Aorta (tissue), 5 donors: ENCODE measurements around the gene MTUS2. TPM values are rescaled to one million over a fixed set of nuclear protein-coding genes. Genes with fewer than 3 reads are reported as not detected.

ENCODE experiments used
- ATAC-seq: fragments of 200-7000 bp; cut with Tn5 transposase; one replicate; pipeline ENCODE4 v1.9.1; 2022; ENCODE audit warnings: moderate library complexity; ENCODE audit not compliant: low FRiP score
- DNase-seq, 2 donors: peaks; one replicate each; pipeline ENCODE4 v3.0.0-alpha.2; 2020
- H3K27ac ChIP-seq, 2 donors: one replicate each; pipeline ENCODE4 v1.5.1; 2013; ENCODE audit warnings: low read length in 2 of 2, mild to moderate bottlenecking in 2 of 2, moderate library complexity in 2 of 2, control low read depth in 1 of 2, inconsistent platforms in 1 of 2, low read depth in 1 of 2
- H3K27me3 ChIP-seq, 2 donors: one replicate each; pipeline ENCODE4 v1.6.1; 2013; ENCODE audit warnings: control low read depth in 1 of 2, low read length in 1 of 2, mild to moderate bottlenecking in 1 of 2, moderate library complexity in 1 of 2; ENCODE audit not compliant: insufficient read depth in 2 of 2, control insufficient read depth in 1 of 2
- H3K36me3 ChIP-seq, 2 donors: one replicate each; pipeline ENCODE4 v1.6.1; 2013; ENCODE audit warnings: control low read depth in 1 of 2, low read length in 1 of 2, mild to moderate bottlenecking in 1 of 2; ENCODE audit not compliant: insufficient read depth in 2 of 2, control insufficient read depth in 1 of 2
- H3K4me1 ChIP-seq, 2 donors: one replicate each; pipeline ENCODE4 v1.6.1; 2013; ENCODE audit warnings: low read length in 2 of 2, control low read depth in 1 of 2, mild to moderate bottlenecking in 1 of 2, moderate library complexity in 1 of 2; ENCODE audit not compliant: insufficient read depth in 2 of 2, control insufficient read depth in 1 of 2
- H3K4me3 ChIP-seq, 2 donors: one replicate each; pipeline ENCODE4 v1.5.1; 2013; ENCODE audit warnings: low read length in 2 of 2, control low read depth in 1 of 2, mild to moderate bottlenecking in 1 of 2
- H3K9me3 ChIP-seq: one replicate; pipeline ENCODE4 v1.6.1; 2013; ENCODE audit warnings: mild to moderate bottlenecking, low read length; ENCODE audit not compliant: control insufficient read depth
- WGBS, 2 donors: extraction: QIAGEN DNeasy Blood & Tissue Kit; methylation state at CpG; one replicate each; pipeline ENCODE4 v1.1.7; 2013; 5-methylcytosine and 5-hydroxymethylcytosine counted together
- intact Hi-C, 2 donors: fragments of 100-400 bp; cut with DNase I; formaldehyde crosslinking; loops; one replicate each; pipeline versions ENCODE4 v1.14.2 to v1.15.0; 2022
- polyA plus RNA-seq, 2 donors: library from polyadenylated mRNA; stranded (reverse); fragments of 200-250 nt; gene quantifications; one replicate each; pipeline ENCODE4 v1.2.3, GENCODE V29; 2013
- total RNA-seq, 2 donors: library from RNA; stranded (reverse); fragmentation: NEBNext Ultra II Directional; extraction: Animal tissue kit (Norgen Biotek cat#: 25700); gene quantifications; one replicate each; pipeline ENCODE4 v1.2.1, GENCODE V29; 2021
- donor health status: healthy with polysubstance abuse.
- donor health status: Bipolar disorder and iron deficiency.
- donor health status: DM: no; HTN: no; CAD: no.
- donor health status: DM: no; HTN: no; CAD: no.
- donor health status: DM: yes; HTN: yes; CAD: no.

The MTUS2 gene
- total and polyA plus RNA-seq, 4 donors: 3.5 to 12.1 (median 8.6) TPM

- ATAC-seq: no peak
- Histone ChIP-seq H3K36me3 (no peaks in the 10 kb centered on the region), H3K27ac (no peak overlapping the region), H3K9me3 (no peaks in the 10 kb centered on the region), H3K27me3 (no peaks in the 10 kb centered on the region), H3K4me3 (no peak overlapping the region), H3K4me1 (no peaks in the 10 kb centered on the region)
- no peak for DNase-seq
- intact Hi-C loops: no loop called here
- 29 to 34% methylated on average over 6 of the region's 6 CpGs for WGBS, 2 donors
Observed at GRCh38 chr13:29465741-29466293, 645.7 kb downstream of the MTUS2 start.

- Histone ChIP-seq H3K36me3 (no peaks in the 10 kb centered on the region), H3K27ac (no peak overlapping the region), H3K9me3 (no peaks in the 10 kb centered on the region), H3K4me3 (no peak overlapping the region), H3K27me3 (no peaks in the 10 kb centered on the region), H3K4me1 (no peaks in the 10 kb centered on the region)
- WGBS, 2 donors: 91 to 92% methylated on average over 9 of the region's 9 CpGs
- DNase-seq: no peak
- intact Hi-C loops: loop anchor here in 1 of 2 donors (5.0 kb wide), 1 partner anchor 44 kb away; no protein-coding TSS in a partner anchor
- ATAC-seq: no peak
Observed at GRCh38 chr13:29471551-29471950, 651.4 kb downstream of the MTUS2 start.

DNA sequence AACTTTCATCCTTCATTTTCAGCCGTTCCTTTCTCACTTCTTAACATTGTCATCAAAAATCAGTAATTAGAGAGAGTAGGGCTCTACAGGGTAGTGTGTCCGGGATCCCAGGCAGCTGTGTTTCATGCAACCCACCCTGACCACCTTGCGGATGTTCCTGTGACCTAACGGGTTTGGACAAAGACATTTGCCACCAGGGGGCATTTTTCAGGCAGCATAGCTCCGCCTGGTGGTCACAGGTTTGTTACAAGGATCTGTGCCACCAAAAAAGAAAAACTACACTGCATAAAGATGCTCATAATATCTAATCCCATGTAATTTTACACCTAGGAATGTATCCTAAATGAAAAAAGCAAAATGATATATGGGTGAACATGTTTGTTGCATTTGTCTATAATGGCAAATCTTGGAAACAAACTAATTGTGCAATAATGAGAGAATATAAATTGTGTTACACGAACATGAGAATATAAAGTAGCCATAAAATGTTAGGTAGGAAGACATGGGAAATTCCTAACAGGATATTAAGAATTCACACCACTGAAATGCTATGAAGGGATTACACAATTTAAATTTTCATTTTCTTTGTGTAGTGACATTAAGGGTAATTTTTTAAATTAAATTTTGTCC, 652.3 kb downstream of the MTUS2 start:
- intact Hi-C loops: loop anchor here in 1 of 2 donors (5.0 kb wide), 1 partner anchor 45 kb away; no protein-coding TSS in a partner anchor
- ATAC-seq (no peak), DNase-seq (peak in 1 of 2 donors; percentile 62)
- Histone ChIP-seq H3K4me3 (no peak overlapping the region), H3K4me1 (no peaks in the 10 kb centered on the region), H3K27ac (no peak overlapping the region), H3K36me3 (no peaks in the 10 kb centered on the region), H3K27me3 (no peaks in the 10 kb centered on the region), H3K9me3 (no peaks in the 10 kb centered on the region)
- WGBS, 2 donors: 66 to 70% methylated on average over 6 of the region's 6 CpGs

DNA sequence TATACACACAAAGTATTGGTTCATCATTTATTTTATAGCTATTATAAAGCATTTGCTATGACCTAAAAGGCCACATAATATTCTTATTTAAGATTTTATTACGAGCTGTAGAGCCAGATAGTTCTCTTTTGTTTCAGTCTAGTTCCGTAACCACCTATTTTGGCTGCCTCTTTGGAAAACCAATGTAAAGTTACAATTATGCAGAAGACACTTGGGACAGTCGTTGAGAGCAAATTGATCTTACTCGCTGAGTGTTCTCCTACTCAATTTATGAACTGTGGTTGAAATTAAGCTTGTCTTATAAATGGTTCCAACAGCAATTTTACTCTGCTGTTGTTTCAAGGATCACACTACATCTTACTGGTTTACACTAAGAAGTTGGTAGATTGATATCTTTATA, 653.0 kb downstream of the MTUS2 start:
- no peaks in the 10 kb centered on the region for H3K9me3 ChIP-seq
- no peaks in the 10 kb centered on the region for H3K36me3 ChIP-seq
- no peaks in the 10 kb centered on the region for H3K4me1 ChIP-seq
- ATAC-seq: no peak
- H3K27ac ChIP-seq: no peak overlapping the region
- intact Hi-C loops: loop anchor here in 1 of 2 donors (5.0 kb wide), 1 partner anchor 46 kb away; no protein-coding TSS in a partner anchor
- no peak for DNase-seq
- H3K27me3 ChIP-seq: no peaks in the 10 kb centered on the region
- H3K4me3 ChIP-seq: no peak overlapping the region
- WGBS, 2 donors: 86 to 89% methylated on average over 4 of the region's 4 CpGs

- no peaks in the 10 kb centered on the region for H3K4me1 ChIP-seq
- no peak overlapping the region for H3K4me3 ChIP-seq
- no peaks in the 10 kb centered on the region for H3K9me3 ChIP-seq
- 82% methylated on average over 3 of the region's 3 CpGs for whole genome bisulfite sequencing, 2 donors
- intact Hi-C loops: loop anchor here in 1 of 2 donors (5.0 kb wide), 1 partner anchor 48 kb away; no protein-coding TSS in a partner anchor
- H3K36me3 ChIP-seq: peaks cover 0 to 2% of the 10 kb centered on the region in 2 donors
- H3K27ac ChIP-seq: no peak overlapping the region
- no peaks in the 10 kb centered on the region for H3K27me3 ChIP-seq
- ATAC-seq (no peak), DNase-seq (no peak)
Observed at GRCh38 chr13:29474991-29475390, 654.9 kb downstream of the MTUS2 start.

GRCh38 chr13:29476046-29476445, 655.9 kb downstream of the MTUS2 start:
- H3K4me3 ChIP-seq: no peak overlapping the region
- intact Hi-C loops: no loop called here
- H3K4me1 ChIP-seq: no peaks in the 10 kb centered on the region
- peaks cover 0 to 3% of the 10 kb centered on the region in 2 donors for H3K36me3 ChIP-seq
- H3K27ac ChIP-seq: no peak overlapping the region
- H3K27me3 ChIP-seq: no peaks in the 10 kb centered on the region
- no peaks in the 10 kb centered on the region for H3K9me3 ChIP-seq
- 83 to 86% methylated on average over 3 of the region's 3 CpGs for WGBS, 2 donors
- DNase-seq (no peak), ATAC-seq (no peak)

GRCh38 chr13:29479716-29480492, 659.8 kb downstream of the MTUS2 start:
- no peak overlapping the region for H3K27ac ChIP-seq
- H3K4me1 ChIP-seq: no peaks in the 10 kb centered on the region
- 83 to 89% methylated on average over 25 of the region's 25 CpGs for WGBS, 2 donors
- H3K9me3 ChIP-seq: no peaks in the 10 kb centered on the region
- intact Hi-C loops: no loop called here
- ATAC-seq (no peak), DNase-seq (no peak)
- no peaks in the 10 kb centered on the region for H3K27me3 ChIP-seq
- peaks cover 0 to 3% of the 10 kb centered on the region in 2 donors for H3K36me3 ChIP-seq
- H3K4me3 ChIP-seq: no peak overlapping the region

DNA sequence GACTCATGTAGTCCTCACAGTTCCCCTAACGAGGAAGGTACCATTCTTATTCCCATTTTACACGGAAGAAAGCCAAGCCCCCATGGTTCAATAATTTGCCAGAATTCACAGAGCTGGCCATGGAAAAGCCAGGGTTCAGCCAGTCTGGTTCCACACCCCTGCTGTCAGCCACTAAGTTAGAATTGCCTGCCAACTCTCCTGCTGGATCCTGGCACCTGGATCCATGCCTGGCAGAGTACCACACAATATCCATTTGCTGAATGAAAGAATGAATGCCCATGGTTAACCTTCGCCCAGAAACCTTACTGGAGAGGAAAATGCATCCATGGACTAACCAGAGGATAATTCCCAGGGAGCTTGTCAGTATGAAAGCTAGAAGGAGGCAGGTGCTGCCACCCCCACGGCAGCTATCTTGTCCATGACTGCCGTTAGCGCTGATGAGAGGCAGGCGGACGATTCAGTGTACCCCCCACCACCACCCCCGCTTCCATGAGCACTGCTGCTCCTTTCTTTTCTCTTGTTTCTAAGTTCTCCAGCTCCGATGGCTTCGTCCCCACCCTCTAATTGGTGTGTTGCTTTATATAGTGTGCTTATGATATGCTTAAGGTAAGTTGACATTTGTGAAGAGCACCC, 660.9 kb downstream of the MTUS2 start:
- no peak overlapping the region for H3K4me3 ChIP-seq
- DNase-seq: no peak
- intact Hi-C loops: no loop called here
- no peaks in the 10 kb centered on the region for H3K27me3 ChIP-seq
- peaks cover 0 to 3% of the 10 kb centered on the region in 2 donors for H3K36me3 ChIP-seq
- H3K9me3 ChIP-seq: no peaks in the 10 kb centered on the region
- no peak for ATAC-seq
- 77 to 80% methylated on average over 11 of the region's 11 CpGs for WGBS, 2 donors
- no peaks in the 10 kb centered on the region for H3K4me1 ChIP-seq
- no peak overlapping the region for H3K27ac ChIP-seq
